MM.1S (cell line): Measurements from ENCODE around the gene TTC9C.

Source experiments
- CTCF ChIP-seq: fragments of 300-600 bp; sonication (generic); IDR thresholded peaks from 2 replicates; pipeline ENCODE4 v1.5.1; 2016; ENCODE audit warnings: antibody characterized with exemption, low read length, mixed read lengths
- EZH2 ChIP-seq: fragments of 300-600 bp; sonication (generic); optimal IDR thresholded peaks from 2 replicates; pipeline ENCODE3; 2017; ENCODE audit warnings: low read depth, mild to moderate bottlenecking, antibody characterized with exemption, low read length, mixed read lengths
- EZH2phosphoT487 ChIP-seq: fragments of 300-600 bp; sonication (generic); IDR thresholded peaks from 2 replicates; pipeline ENCODE4 v1.6.1; 2018; ENCODE audit warnings: antibody characterized with exemption, low read length

GRCh38 chr11:62719302-62719978, 8.8 kb upstream of the TTC9C start:
- no peak for TF ChIP-seq EZH2
- TF ChIP-seq CTCF, result no peak
- TF ChIP-seq EZH2phosphoT487, result no peak
